NOMO-1 treated with DMSO at 0.1 percent for 48 hours (cell line): Measurements from ENCODE around the gene C1orf174.
A peak's percentile ranks its signal among the peaks of the same experiment; 100 is the strongest.

Source experiments
- DNase-seq: peaks from one replicate; lab custom pipeline; 2025; ENCODE audit not compliant: unreplicated experiment; lab: John Stamatoyannopoulos, UW

The C1orf174 gene

GRCh38 chr1:3910857-3911845 is 11.1 kb upstream of the C1orf174 start:
- peak; percentile 35 for DNase-seq

- no peak for DNase-seq
Measured at GRCh38 chr1:3910049-3910731, 10.1 kb upstream of the C1orf174 start.

GRCh38 chr1:3909615-3910014 is 9.5 kb upstream of the C1orf174 start:
- no peak for DNase-seq

- no peak for DNase-seq
Measured at GRCh38 chr1:3908886-3909517, 8.9 kb upstream of the C1orf174 start.

DNA sequence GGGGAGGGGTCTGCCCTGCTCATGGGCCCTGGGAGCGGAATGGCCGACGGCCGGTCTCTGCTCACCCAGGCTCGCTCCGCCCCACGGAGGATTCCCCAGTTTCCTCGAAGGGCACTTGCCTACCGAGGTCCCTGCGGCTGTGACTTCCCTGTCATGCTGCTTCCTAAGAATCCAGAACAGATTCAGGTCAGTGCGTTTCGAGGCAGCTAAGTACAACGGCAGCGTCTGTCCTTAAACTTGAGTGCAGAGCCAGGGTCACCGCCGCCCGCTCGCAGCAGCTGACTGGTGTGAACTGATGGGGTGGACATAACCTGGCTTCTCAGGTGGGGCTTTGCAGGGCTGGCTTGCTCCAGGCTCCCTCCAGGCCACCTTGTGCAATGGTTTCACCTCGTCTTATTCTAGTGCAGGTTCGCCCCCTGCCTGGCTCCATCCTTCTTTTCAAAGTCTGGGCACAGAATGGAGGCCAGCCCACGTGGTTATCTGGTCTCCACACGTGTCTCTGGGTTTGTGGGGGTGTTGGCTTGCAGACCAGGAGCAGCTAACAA is 7.6 kb upstream of the C1orf174 start:
- DNase-seq: no peak

- DNase-seq: no peak
Measured at GRCh38 chr1:3907031-3907534, 7.0 kb upstream of the C1orf174 start.

GRCh38 chr1:3906672-3907020 is 6.6 kb upstream of the C1orf174 start:
- no peak for DNase-seq

DNA sequence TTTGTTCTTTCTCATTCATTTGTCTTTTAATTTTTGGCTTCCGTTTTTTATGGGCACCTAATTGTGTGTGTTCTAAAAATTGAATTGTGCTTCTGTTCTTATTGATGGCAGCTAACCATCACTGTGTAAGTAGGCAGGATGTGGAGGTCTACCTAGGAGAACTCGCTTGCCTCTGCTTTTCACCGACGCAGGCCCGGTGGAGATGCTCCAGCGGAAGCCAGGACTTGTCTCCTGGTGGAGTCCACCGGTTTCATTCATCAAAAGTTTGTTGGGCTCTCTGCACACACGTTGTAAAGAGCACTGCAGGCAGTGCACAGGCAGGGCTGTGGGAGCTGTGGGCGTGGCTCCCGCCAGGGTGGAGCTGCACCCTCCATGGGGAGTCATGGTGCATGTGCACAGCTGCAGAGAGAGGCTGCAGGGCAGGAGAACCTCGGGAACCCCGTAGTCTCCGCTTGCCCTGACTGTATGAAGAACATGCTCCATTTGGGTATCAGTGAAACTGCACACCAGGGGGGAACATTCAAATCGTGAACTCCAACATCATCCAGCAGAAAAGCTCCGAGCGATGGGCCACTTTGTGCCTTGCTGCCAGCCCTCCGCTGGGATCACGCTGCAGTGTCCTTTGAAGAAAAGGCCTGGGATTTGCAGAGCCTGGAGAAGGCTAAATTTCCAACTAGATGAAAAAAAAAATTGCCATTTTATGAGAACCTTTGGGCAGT is 6.0 kb upstream of the C1orf174 start:
- DNase-seq: peak; percentile 4

- no peak for DNase-seq
Measured at GRCh38 chr1:3905266-3905952, 5.3 kb upstream of the C1orf174 start.

- no peak for DNase-seq
Measured at GRCh38 chr1:3904843-3905185, 4.7 kb upstream of the C1orf174 start.

GRCh38 chr1:3904006-3904842 is 4.2 kb upstream of the C1orf174 start:
- DNase-seq: no peak

GRCh38 chr1:3903141-3904005 is 3.3 kb upstream of the C1orf174 start:
- DNase-seq: no peak

DNA sequence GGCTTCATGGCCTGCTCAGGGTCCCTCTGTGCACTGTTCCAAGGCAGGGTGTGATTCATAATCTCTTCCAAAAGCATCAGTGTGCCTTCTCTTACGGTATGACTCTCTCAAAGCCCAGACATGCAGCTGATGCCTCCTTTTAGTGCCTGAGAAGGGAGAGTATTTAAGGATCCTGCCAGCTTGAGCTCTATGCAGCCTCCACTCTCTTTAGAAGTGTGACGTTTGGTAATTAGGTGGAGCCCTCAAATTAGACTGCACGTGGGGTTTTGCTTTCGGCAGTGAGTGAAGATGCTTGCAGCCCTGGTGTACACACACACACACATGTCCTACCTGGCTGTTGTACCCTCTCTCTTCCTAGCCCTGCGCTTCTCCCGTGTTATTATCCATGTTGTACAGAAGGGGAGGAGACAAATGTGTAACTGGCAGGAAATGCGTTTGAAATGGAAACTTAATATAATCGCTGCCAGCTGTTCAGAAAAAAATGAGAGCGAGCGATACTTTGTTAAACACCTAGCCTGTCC is 2.6 kb upstream of the C1orf174 start:
- no peak for DNase-seq

- no peak for DNase-seq
Measured at GRCh38 chr1:3902111-3902511, 2.0 kb upstream of the C1orf174 start.

DNA sequence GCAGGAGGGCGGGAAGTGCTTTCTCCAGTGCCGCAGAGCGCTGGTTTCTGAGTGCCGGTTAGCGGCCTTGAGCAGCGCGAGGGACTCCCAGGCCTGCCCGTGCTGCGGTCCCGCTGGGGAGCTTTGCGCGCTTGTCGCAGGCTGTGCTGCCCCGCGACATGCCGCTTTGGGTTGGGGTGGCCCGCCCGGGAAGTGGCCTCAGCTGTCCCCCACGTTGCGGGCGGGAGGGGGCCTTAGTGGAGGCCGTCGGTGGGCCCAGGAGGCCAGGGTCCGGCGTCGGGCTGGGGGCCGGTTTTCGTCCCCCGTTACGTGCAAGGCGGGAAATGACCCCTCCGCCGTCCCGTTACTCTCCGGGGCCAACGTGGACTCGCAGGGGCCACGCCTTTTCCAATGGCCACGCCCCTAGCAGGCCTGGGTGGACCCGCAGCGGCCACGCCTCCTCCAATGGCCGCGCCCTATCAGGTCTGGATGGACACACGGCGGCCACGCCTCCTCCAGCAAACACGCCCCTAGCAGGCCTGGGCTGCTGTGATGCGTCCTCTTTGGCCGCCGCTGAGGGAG is 977 bp upstream of the C1orf174 start:
- DNase-seq: peak; percentile 85

DNA sequence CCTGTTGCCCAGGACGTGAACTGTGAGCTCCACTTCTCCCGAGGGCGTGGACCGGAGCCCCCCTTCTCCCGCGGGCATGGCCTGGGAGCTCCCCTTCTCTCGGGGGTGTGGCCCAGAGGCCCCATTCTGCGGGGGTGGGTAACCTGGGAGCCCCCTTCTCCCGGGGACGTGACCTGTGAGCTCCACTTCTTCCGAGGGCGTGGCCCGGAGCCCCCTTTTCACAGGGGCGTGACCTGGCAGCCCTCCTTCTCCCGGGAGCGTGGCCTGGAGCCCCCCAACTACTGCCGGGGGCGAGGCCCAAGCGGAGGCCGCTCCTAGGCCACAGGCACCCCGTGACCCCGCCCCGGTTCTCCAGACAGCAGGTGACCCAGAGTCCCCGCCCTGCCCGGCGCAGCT is 320 bp downstream of the C1orf174 start:
- DNase-seq: no peak

GRCh38 chr1:3898994-3899753 is 898 bp downstream of the C1orf174 start:
- DNase-seq: peak; percentile 30
